ACC112 (cell line): ENCODE data around the gene PCDHAC2.

Experiments used
- H2AFZ ChIP-seq: fragments of 200-600 bp; sonication (generic); one replicate; pipeline ENCODE4 v1.6.0; 2017; ENCODE audit warnings: antibody characterized with exemption, low read length; ENCODE audit not compliant: unreplicated experiment
- H3K27ac ChIP-seq: fragments of 200-600 bp; sonication (generic); 2 replicates; pipeline ENCODE4 v1.5.1; 2014; ENCODE audit warnings: low read depth, mild to moderate bottlenecking, antibody characterized with exemption, low read length, moderate library complexity
- H3K27me3 ChIP-seq: fragments of 200-600 bp; sonication (generic); 2 replicates; pipeline ENCODE4 v1.6.1; 2014; ENCODE audit warnings: mild to moderate bottlenecking, antibody characterized with exemption, low read length, moderate library complexity, mixed read lengths; ENCODE audit not compliant: insufficient read depth
- H3K36me3 ChIP-seq: fragments of 200-600 bp; sonication (generic); 2 replicates; pipeline ENCODE4 v1.6.1; 2016; ENCODE audit warnings: mild to moderate bottlenecking, antibody characterized with exemption, low read length, moderate library complexity, mixed read lengths; ENCODE audit not compliant: insufficient read depth
- H3K4me1 ChIP-seq: fragments of 200-600 bp; sonication (generic); one replicate; pipeline ENCODE4 v1.6.1; 2016; ENCODE audit warnings: low read length, mixed read lengths; ENCODE audit not compliant: insufficient read depth, unreplicated experiment, control insufficient read depth
- H3K4me3 ChIP-seq: fragments of 200-600 bp; sonication (generic); 2 replicates; pipeline ENCODE4 v1.5.1; 2014; ENCODE audit warnings: mild to moderate bottlenecking, low read depth, low read length
- H3K79me2 ChIP-seq: fragments of 200-600 bp; sonication (generic); one replicate; pipeline ENCODE4 v1.6.0; 2016; ENCODE audit warnings: low read length; ENCODE audit not compliant: control insufficient read depth, unreplicated experiment, insufficient read depth

The PCDHAC2 gene

GRCh38 chr5:140962190-140962589 is 4.1 kb upstream of the PCDHAC2 start:
- no peak overlapping the region for H3K27ac ChIP-seq
- no peaks in the 10 kb centered on the region for H3K36me3 ChIP-seq
- H2AFZ ChIP-seq, result no peak overlapping the region
- H3K27me3 ChIP-seq, result peaks cover 18% of the 10 kb centered on the region; the same call in 1 of the 2 replicates
- H3K79me2 ChIP-seq, result no peaks in the 10 kb centered on the region
- H3K4me1 ChIP-seq, result no peaks in the 10 kb centered on the region
- H3K4me3 ChIP-seq, result no peak overlapping the region

- no peak overlapping the region for H3K27ac ChIP-seq
- no peaks in the 10 kb centered on the region for H3K79me2 ChIP-seq
- H2AFZ ChIP-seq, result no peak overlapping the region
- no peaks in the 10 kb centered on the region for H3K4me1 ChIP-seq
- peaks cover 19% of the 10 kb centered on the region; the same call in 1 of the 2 replicates for H3K27me3 ChIP-seq
- no peak overlapping the region for H3K4me3 ChIP-seq
- H3K36me3 ChIP-seq, result no peaks in the 10 kb centered on the region
Measured at GRCh38 chr5:140964356-140964755, 1.9 kb upstream of the PCDHAC2 start.

- H3K79me2 ChIP-seq, result no peaks in the 10 kb centered on the region
- no peaks in the 10 kb centered on the region for H3K4me1 ChIP-seq
- peaks cover 19% of the 10 kb centered on the region; the same call in 1 of the 2 replicates for H3K27me3 ChIP-seq
- H3K27ac ChIP-seq, result no peak overlapping the region
- H3K36me3 ChIP-seq, result no peaks in the 10 kb centered on the region
- H3K4me3 ChIP-seq, result peak overlapping the region; percentile 33; the same call in 1 of the 2 replicates
- H2AFZ ChIP-seq, result no peak overlapping the region
Measured at GRCh38 chr5:140965905-140966292, 377 bp upstream of the PCDHAC2 start.

GRCh38 chr5:140967226-140967893 is 1.1 kb downstream of the PCDHAC2 start:
- Histone ChIP-seq H3K27me3 (peaks cover 19% of the 10 kb centered on the region; the same call in 1 of the 2 replicates), H3K36me3 (no peaks in the 10 kb centered on the region), H2AFZ (no peak overlapping the region), H3K79me2 (no peaks in the 10 kb centered on the region), H3K27ac (no peak overlapping the region), H3K4me3 (no peak overlapping the region), H3K4me1 (no peaks in the 10 kb centered on the region)

- no peaks in the 10 kb centered on the region for H3K79me2 ChIP-seq
- no peak overlapping the region for H3K4me3 ChIP-seq
- H3K36me3 ChIP-seq, result no peaks in the 10 kb centered on the region
- no peaks in the 10 kb centered on the region for H3K4me1 ChIP-seq
- H3K27me3 ChIP-seq, result peaks cover 19% of the 10 kb centered on the region; the same call in 1 of the 2 replicates
- no peak overlapping the region for H2AFZ ChIP-seq
- no peak overlapping the region for H3K27ac ChIP-seq
Measured at GRCh38 chr5:140969880-140970279, 3.6 kb downstream of the PCDHAC2 start.

GRCh38 chr5:140973550-140973949 is 7.3 kb downstream of the PCDHAC2 start:
- Histone ChIP-seq H2AFZ (no peak overlapping the region), H3K4me1 (no peaks in the 10 kb centered on the region), H3K36me3 (no peaks in the 10 kb centered on the region), H3K27ac (no peak overlapping the region), H3K79me2 (no peaks in the 10 kb centered on the region), H3K27me3 (no peaks in the 10 kb centered on the region), H3K4me3 (no peak overlapping the region)

- Histone ChIP-seq H3K4me3 (no peak overlapping the region), H2AFZ (no peak overlapping the region)
Measured at GRCh38 chr5:140977003-140977402, 10.7 kb downstream of the PCDHAC2 start.

GRCh38 chr5:140978260-140978659 is 12.0 kb downstream of the PCDHAC2 start:
- H3K79me2 ChIP-seq, result no peaks in the 10 kb centered on the region
- H3K4me1 ChIP-seq, result no peaks in the 10 kb centered on the region
- no peak overlapping the region for H3K27ac ChIP-seq
- no peaks in the 10 kb centered on the region for H3K36me3 ChIP-seq
- no peak overlapping the region for H2AFZ ChIP-seq
- no peak overlapping the region for H3K4me3 ChIP-seq
- H3K27me3 ChIP-seq, result no peaks in the 10 kb centered on the region

More at GRCh38 chr5:140977003-140977402, 10.7 kb downstream of the PCDHAC2 start:
- H3K27me3 ChIP-seq, result no peaks in the 10 kb centered on the region
- no peak overlapping the region for H3K27ac ChIP-seq
- no peaks in the 10 kb centered on the region for H3K4me1 ChIP-seq
- H3K79me2 ChIP-seq, result no peaks in the 10 kb centered on the region
- no peaks in the 10 kb centered on the region for H3K36me3 ChIP-seq

GRCh38 chr5:140978983-140979382 is 12.7 kb downstream of the PCDHAC2 start:
- H3K27me3 ChIP-seq, result no peaks in the 10 kb centered on the region
- H3K4me1 ChIP-seq, result no peaks in the 10 kb centered on the region
- no peaks in the 10 kb centered on the region for H3K36me3 ChIP-seq
- H2AFZ ChIP-seq, result no peak overlapping the region
- no peak overlapping the region for H3K27ac ChIP-seq
- H3K79me2 ChIP-seq, result no peaks in the 10 kb centered on the region
- no peak overlapping the region for H3K4me3 ChIP-seq

GRCh38 chr5:140982083-140982716 is 15.9 kb downstream of the PCDHAC2 start:
- Histone ChIP-seq H3K36me3 (no peaks in the 10 kb centered on the region), H3K27ac (no peak overlapping the region), H3K4me1 (no peaks in the 10 kb centered on the region), H3K4me3 (no peak overlapping the region), H2AFZ (no peak overlapping the region), H3K79me2 (no peaks in the 10 kb centered on the region), H3K27me3 (no peaks in the 10 kb centered on the region)

GRCh38 chr5:140986117-140986521 is 19.8 kb downstream of the PCDHAC2 start:
- no peaks in the 10 kb centered on the region for H3K36me3 ChIP-seq
- no peak overlapping the region for H3K4me3 ChIP-seq
- H2AFZ ChIP-seq, result no peak overlapping the region
- H3K79me2 ChIP-seq, result no peaks in the 10 kb centered on the region
- H3K4me1 ChIP-seq, result no peaks in the 10 kb centered on the region
- no peaks in the 10 kb centered on the region for H3K27me3 ChIP-seq
- H3K27ac ChIP-seq, result no peak overlapping the region
